Glomerular visceral epithelial cell (primary cell): Measurements from ENCODE around the gene OOSP1.
"Not testable (repeated sequence)": the region's sequence is repeated elsewhere in the genome, so short reads cannot be mapped to it uniquely, and the experiment has no call there.

Experiments used
- DNase-seq: peaks from one replicate; pipeline ENCODE4 v3.0.0-alpha.2; 2016; ENCODE audit errors: extremely low spot score

The OOSP1 gene

DNA sequence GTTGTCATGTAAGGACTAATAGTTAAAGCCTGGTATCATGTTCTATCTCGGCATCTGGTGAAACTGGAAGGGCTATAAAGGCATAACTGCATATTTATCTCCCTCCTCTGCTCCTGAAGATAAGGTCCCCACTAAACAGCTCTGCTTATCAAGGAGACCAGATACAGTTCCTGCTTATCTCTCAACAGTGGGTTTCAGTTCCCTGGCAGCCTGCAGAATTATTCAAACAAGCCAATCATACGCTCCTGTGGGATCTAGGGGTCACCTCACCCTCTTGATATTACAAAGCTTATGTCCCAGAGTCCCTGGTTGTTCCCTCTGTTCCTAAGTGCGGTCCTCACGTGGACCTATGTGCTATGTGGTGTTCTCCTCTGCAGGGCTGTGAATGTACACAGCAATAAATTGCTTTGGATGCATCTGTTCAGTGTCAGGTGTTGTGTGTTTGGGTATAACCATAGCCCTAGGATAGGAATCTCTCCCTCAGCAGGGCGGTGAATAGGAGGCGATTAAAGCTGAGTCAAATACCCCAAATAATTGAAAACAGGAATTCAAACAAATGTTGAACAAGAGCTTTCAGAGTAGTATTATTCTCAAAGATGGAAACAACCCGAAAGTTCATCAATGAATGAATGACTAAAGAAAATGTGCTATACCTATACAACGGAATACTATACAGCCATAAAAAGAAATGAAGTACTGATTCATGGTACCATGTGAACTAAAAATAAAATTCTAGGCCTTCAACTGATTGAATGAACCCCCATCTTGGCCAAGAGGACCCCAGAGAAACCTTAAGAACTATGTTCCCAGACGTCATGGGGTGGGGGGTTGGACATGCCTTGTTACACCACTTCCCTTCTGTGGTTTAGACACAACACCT lies 22.5 kb downstream of the OOSP1 start:
- no peak for DNase-seq

DNA sequence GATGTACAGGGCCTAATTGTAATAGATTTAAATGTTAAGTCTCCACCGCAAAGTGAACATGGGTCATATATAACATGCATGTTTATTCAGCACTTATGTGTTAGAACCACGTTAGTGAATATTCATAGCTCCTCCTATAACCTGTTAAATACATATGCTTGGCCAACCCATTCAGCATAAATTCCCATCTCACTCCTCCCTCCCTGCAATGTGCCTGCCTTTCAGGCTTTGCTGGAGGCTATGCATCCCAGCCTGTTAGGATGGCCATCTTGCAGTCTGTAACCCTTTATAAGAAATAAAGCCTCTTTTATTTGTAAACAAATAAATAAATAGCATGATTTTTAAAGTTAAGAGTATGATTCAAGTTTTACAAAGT lies 23.9 kb downstream of the OOSP1 start:
- DNase-seq: no peak

DNA sequence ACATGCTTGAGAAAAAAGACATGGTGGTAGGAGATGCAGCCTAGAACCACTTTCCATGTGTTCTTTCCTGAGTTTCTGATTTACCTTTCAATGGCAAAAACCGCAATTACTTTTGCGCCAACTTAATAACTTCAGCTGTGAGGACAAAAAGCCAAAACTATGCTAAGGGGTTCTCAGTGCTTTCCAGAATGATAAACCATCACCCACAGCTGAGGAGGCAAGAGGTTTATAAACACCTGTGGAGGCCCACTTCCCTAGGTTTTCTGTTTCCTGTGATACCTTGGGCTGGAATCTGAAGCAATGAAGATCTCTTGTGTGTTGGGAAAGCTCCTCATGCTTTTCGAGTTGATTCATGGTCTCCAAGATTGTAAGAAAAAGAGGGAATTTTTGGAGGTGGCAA lies 25.5 kb downstream of the OOSP1 start, which contains the start of gene OOSP4A:
OOSP4A (plus strand) TSS at position 301 of the 400 bp plus-strand sequence; CDS start at position 301, 0 bp downstream.
- no peak for DNase-seq

DNA sequence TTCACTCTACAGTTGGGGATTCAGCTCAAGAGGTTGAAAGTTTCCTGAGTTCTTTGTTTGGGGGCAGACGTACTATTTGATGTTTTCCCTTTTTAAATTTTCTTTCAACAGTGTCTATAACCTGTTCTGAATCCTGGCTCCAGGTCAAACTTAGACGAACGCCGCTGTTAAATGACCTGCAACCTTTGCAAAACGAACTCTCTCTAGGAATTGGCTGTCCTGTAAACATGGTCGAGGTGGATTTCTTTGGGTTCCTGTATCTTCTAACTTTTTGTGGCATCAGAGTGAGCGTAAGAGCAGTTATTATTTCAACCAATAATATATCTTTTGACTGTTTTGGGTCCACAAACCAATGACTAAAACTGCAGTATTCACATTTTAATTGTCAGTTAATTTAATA lies 27.2 kb downstream of the OOSP1 start:
- no peak for DNase-seq

DNA sequence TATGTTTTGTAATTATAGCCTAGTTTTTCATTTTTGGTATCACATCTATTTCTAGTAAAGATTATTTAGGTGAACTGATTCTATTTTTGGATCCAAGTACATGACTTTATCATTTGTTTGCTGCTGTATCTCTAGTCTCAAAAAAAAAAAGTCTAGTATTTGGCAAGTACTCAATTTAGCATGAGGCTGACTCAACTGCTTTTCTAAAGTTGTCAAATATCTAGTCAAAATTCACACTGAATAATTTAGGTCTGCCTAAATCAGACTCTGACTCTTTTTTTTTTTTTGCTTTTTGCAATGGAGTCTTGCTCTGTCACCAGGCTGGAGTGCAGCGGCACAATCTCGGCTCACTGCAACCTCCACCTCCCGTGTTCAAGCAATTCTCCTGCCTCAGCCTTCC lies 28.0 kb downstream of the OOSP1 start:
- DNase-seq: no peak

DNA sequence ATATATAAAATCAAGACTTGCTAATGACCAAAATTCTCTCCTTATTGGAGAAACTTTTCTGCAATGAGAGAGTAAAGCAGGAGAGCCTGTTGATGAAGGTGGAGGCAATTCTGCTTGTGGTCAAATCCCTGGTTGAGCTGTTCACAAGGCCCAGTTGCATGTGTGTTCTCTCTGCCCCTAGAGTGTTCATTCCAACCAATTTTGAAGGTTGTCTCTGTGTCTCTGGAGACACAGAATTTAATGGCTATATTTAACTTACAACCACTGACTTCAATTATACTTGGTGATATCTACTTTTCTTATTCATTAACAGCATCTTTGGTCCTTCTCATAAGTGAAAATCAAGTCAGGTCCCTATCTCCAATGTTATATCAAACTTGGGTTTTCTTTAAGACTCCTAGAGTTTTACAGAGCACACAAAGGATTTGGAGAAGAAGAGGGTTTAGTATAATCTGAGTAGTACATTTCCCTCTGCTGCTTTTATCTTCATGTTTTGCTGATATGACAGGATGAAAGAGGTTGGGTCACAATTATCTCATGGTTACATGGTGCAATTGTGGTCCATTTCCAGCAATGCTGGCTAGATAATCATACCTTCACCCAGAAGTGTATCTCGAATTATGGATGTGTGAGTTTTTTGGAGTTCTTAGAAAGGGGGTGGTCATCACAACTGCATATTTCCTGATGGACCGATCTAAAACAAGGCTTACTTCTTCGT lies 29.6 kb downstream of the OOSP1 start:
- DNase-seq: no peak

DNA sequence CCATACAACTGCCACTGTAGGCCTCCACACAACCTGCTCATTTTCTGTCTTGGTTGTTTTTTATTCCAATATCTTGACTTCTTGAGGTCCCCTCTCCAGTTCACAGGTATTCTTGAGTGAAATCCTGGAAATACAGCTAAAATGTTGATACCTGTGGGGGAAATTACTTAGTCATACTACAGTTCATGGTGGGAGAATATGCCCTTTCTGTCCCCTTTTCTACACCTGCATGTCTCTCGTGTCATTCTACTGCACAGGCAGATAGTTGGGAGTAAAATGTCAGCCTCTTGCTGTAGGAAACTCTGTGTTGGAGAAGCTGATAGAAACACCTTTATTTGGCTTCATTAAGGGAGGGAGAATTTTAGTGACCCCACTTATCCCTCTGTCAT lies 30.2 kb downstream of the OOSP1 start:
- DNase-seq: no peak

DNA sequence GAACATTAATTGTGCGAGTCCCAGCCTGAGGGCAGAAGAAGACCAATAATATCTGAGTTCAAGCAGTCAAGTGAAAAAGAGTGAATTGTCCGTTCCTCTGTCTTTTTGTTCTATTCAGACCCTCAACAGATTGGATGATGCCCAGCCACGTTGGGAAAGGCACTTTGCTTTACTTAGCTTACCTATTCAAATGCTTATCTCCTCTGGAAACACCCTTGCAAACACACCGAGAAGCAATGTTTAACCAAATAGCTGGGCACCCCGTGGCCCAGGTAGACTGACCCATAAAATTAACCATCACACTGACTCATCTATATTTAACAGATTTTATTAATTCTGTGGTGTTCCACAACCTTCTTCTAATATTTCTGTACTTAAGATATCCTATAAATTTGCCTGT lies 34.9 kb downstream of the OOSP1 start:
- no peak for DNase-seq

DNA sequence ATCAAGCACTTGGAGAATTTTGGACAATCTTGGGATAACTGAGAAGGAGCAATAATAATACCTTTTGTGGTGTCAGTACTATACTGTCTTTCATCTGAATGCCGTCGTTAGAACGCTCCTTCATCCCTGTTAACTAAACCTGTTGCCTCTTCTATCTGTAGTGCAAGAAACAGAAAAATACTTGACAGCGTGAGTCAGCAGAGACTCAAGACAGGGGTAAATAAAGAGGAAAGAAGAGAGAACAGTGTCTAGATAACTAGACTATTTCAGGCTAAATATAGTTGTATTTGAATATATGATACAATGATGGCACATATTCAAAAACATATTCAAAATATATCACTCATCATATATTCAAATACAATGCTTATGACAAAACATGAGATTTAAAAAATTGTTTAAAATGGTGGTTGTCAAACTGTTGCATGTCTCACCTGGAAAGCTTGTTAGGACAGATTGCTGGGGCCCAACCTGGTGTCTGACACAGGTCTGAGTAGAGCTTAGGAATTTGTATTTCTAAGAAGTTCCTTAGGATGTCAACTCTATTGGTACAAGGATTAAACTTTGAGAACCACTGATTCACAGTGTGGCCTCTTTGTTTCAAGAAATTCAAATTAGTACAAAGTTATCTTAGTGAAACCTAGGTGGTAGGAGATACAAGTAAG lies 43.0 kb downstream of the OOSP1 start:
- no peak for DNase-seq

DNA sequence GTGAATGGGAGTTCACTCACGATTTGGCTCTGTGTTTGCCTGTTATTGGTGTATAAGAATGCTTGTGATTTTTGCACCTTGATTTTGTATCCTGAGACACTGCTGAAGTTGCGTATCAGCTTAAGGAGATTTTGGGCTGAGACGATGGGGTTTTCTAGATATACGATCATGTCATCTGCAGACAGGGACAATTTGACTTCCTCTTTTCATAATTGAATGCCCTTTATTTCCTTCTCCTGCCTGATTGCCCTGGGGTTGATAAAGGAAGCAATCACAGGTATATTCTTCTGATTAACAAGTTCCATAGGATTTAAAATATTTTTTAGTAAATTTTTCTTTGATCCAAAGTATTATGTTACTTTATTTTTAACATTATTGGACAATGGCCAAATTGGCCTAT lies 43.8 kb downstream of the OOSP1 start:
- not testable (repeated sequence) for DNase-seq

DNA sequence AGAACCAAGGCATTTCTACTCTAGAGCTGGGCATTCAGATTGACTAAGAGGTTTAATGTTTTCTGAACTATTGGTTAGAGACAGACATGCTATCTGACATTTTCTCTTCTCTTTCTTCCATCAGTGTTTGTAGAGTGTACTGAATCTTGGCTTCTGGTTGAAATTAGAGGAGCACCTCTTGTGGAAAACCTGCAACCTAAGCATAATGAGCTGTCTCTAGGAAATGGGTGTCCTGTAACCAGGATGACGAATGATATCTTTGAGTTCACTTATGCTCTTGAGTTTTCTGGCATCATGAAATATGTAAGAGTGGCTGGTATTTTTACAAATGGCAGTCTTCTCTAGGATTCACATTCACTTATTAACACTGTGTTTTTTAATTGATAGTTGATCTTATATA lies 45.0 kb downstream of the OOSP1 start:
- DNase-seq: no peak

DNA sequence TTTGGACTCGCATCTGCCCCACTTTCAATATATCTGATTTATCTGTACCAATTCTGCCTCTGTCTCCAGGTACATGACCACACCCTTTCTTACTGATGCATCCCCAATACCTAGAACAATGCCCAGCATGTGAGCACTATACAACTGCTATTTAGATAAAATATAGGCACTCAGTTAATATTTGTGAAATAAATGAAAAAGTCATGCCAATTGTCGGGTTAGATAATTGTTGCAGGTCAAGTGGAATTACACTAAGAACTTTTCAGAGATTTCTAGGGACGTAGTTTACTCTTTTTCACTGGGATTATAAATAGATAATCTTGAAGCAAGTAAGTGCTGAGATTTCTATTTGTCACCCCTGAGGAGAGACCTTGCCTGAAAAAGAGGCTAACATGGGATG lies 46.1 kb downstream of the OOSP1 start:
- DNase-seq: no peak

DNA sequence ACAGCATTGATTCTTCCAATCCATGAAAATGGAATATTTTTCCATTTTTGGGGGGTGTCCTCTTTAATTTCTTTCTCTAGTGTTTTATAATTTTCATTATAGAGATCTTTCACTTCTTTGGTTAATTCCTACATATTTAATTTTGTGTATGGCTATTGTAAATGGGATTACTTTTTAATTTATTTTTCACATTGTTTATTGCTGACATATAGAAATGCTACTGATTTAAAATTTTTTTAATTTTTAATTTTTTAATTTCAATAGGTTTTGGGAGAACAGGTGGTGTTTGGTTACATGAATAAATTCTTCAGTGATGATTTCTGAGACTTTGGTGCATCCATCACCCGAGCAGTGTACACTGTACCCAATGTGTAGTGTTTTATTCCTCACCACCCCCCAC lies 52.2 kb downstream of the OOSP1 start:
- DNase-seq: no peak

DNA sequence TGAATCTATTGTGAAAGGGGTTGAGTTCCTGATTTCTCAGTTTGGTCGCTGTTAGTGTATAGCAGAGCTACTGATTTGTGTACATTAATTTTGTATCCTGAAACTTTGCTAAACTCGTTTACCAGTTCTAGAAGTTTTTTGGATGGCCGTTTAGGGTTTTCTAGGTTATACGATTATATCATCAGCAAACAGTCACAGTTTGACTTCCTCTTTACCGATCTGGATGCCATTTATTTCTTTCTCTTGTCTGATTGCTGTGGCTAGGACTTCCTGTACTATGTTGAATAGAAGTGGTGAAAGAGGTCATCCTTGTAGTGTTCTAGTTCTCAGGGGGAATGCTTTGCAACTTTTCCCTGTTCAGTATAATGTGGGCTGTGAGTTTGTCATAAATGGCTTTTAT lies 54.2 kb downstream of the OOSP1 start:
- no peak for DNase-seq

DNA sequence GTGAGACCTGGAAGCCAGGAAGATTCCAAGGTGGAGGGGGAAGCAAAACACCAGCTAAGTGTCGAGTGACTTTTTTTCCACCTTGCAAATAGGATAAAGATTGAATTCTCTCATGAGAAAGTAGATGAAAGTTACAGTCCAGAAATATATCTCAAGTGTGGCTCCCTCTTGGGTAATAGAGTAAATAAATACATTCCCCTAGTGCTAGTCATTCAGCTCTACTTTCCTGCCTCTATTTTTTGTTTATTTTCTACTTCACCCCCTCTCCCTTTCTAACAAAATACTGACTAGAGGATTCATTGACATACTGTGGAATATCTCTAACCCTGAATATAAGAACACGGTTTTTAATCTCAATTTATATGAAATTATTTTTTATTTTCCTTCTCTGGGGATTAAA lies 59.6 kb downstream of the OOSP1 start:
- no peak for DNase-seq

DNA sequence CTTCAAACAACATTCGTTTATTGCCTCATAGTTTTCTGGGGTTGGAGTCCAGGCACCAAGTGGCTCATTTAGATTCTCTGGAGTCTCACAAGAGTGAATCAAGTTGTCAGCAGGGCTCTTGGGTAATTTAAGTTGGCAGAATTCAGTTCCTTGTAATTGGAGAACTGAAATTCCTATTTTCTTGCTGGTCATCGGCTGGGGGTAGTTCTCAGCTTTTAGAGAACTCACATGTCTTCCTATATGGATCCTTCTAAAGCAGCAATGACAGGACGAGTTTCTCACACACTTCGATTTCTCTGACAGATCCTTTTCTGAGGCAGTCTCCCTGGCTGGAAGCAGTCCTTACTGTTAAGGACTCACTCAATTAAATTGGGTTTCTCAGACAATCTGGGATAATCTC lies 61.5 kb downstream of the OOSP1 start:
- no peak for DNase-seq

DNA sequence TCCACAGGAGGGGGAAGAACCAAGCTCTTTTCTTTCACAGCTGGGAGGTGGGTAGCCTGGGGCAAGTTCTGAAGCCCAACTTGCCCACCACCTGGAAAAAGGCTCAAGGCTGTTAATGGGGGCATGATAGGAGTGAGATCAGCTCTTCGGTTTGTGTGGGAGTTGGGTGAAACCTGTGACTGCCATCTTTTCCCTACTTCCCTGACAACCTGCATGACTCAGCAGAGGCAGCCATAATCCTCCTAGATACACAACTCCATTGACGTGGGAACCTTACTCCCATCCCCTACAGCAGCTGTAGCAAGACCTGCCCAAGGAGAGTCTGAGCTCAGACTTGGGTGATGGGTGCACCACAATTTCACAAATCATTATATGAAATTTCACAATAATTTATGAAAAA lies 65.5 kb downstream of the OOSP1 start:
- DNase-seq: no peak

DNA sequence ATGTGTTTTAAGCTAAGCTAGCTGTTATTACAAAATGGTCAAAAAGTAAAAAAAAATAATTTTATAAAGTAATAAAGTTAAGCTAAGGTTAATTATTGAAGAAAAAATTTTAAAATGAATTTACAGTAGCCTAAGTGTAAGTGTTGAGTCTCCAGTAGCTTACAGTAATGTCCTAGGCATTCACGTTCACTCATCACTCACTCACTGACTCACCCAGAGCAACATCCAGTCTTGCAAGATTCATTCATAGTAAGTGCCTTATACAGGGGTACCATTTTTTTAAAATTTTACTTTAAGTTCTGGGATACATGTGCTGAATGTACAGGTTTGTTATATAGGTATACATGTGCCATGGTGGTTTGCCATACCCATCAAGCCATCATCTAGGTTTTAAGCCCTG lies 67.1 kb downstream of the OOSP1 start:
- DNase-seq: peak; percentile 10
